HepG2 (cell line): ENCODE data around the gene KCTD8. TPM values are rescaled to one million over a fixed set of nuclear protein-coding genes. Genes with fewer than 3 reads are reported as not detected.

Source experiments
- HNRNPK ChIP-seq: fragments of 200-400 bp; formaldehyde crosslinking; IDR thresholded peaks from 2 replicates; pipeline ENCODE4 v1.6.1; 2018; ENCODE audit warnings: low read length, low read depth, moderate library complexity, mild to moderate bottlenecking; ENCODE audit not compliant: poor library complexity, severe bottlenecking
- MTA3 ChIP-seq: sonication (generic); formaldehyde crosslinking; IDR thresholded peaks from 2 replicates; pipeline ENCODE4 v1.4.0; 2020; ENCODE audit warnings: missing genetic modification reagents
- MYPOP ChIP-seq: sonication (generic); formaldehyde crosslinking; IDR thresholded peaks from 2 replicates; pipeline ENCODE4 v1.8.1; 2023; ENCODE audit warnings: mild to moderate bottlenecking, moderate library complexity, missing genetic modification reagents
- NONO ChIP-seq, 2 experiments: fragments of 450-650 bp in 1 of 2; sonication (generic) in 1 of 2; formaldehyde crosslinking in 1 of 2; IDR thresholded peaks in 1 of 2; conservative IDR thresholded peaks in 1 of 2; 2 replicates each; pipeline versions ENCODE4 v1.6.1 to v1.8.0; 2017 to 2022; ENCODE audit warnings: mild to moderate bottlenecking in 1 of 2, missing genetic modification reagents in 1 of 2, moderate library complexity in 1 of 2
- POGZ ChIP-seq: sonication (generic); formaldehyde crosslinking; IDR thresholded peaks from 2 replicates; pipeline ENCODE4 v1.4.0; 2020; ENCODE audit warnings: mild to moderate bottlenecking, missing genetic modification reagents
- PRPF4 ChIP-seq: fragments of 200-400 bp; formaldehyde crosslinking; IDR thresholded peaks from 2 replicates; pipeline ENCODE4 v1.6.1; 2016; ENCODE audit warnings: low read length, low read depth; ENCODE audit not compliant: poor library complexity, severe bottlenecking
- SOX13 ChIP-seq, 3 experiments: fragments of 450-650 bp in 1 of 3; sonication (generic) in 1 of 3; formaldehyde crosslinking in 1 of 3; IDR thresholded peaks in 2 of 3; conservative IDR thresholded peaks in 1 of 3; 2 replicates each; pipeline versions ENCODE4 v1.5.0 to v1.6.1; 2016 to 2020; ENCODE audit warnings: antibody characterized with exemption in 1 of 3, mild to moderate bottlenecking in 1 of 3, missing compliant biosample characterization in 1 of 3, missing genetic modification reagents in 1 of 3, moderate library complexity in 1 of 3
- STAG1 ChIP-seq: sonication (generic); formaldehyde crosslinking; IDR thresholded peaks from 2 replicates; pipeline ENCODE4 v1.4.0; 2020; ENCODE audit warnings: missing genetic modification reagents
- THAP11 ChIP-seq: IDR thresholded peaks from 2 replicates; pipeline ENCODE4 v1.6.1; 2016; ENCODE audit warnings: missing biosample characterization, missing genetic modification reagents
- ZNF362 ChIP-seq: sonication (generic); formaldehyde crosslinking; IDR thresholded peaks from 2 replicates; pipeline ENCODE4 v1.4.0; 2020; ENCODE audit warnings: missing genetic modification reagents, mild to moderate bottlenecking, borderline replicate concordance
- ZNF430 ChIP-seq: sonication (generic); formaldehyde crosslinking; IDR thresholded peaks from 2 replicates; pipeline ENCODE4 v1.9.0; 2021; ENCODE audit warnings: mild to moderate bottlenecking, missing genetic modification reagents
- ZNF451 ChIP-seq: sonication (generic); formaldehyde crosslinking; IDR thresholded peaks from 2 replicates; pipeline ENCODE4 v1.5.0; 2020; ENCODE audit warnings: mild to moderate bottlenecking, missing genetic modification reagents
- ZNF501 ChIP-seq: sonication (generic); formaldehyde crosslinking; IDR thresholded peaks from 2 replicates; pipeline ENCODE4 v1.5.1; 2020; ENCODE audit warnings: mild to moderate bottlenecking, moderate library complexity, missing genetic modification reagents
- ZNF580 ChIP-seq: IDR thresholded peaks from 2 replicates; pipeline ENCODE4 v1.6.1; 2016; ENCODE audit warnings: low read depth, borderline replicate concordance
- ZNF614 ChIP-seq: IDR thresholded peaks from 2 replicates; pipeline ENCODE4 v1.6.1; 2018; ENCODE audit warnings: missing biosample characterization, missing genetic modification reagents, inconsistent platforms, borderline replicate concordance
- ZNF652 ChIP-seq: IDR thresholded peaks from 2 replicates; pipeline ENCODE4 v1.6.1; 2016; ENCODE audit warnings: low read depth, borderline replicate concordance
- ZNF687 ChIP-seq: sonication (generic); formaldehyde crosslinking; IDR thresholded peaks from 2 replicates; pipeline ENCODE4 v1.5.1; 2020; ENCODE audit warnings: mild to moderate bottlenecking, missing genetic modification reagents, moderate library complexity
- ZNF784 ChIP-seq: sonication (generic); formaldehyde crosslinking; IDR thresholded peaks from 2 replicates; pipeline ENCODE4 v1.5.1; 2020; ENCODE audit warnings: missing genetic modification reagents, mild to moderate bottlenecking, borderline replicate concordance
- ZSCAN22 ChIP-seq: sonication (generic); formaldehyde crosslinking; IDR thresholded peaks from 2 replicates; pipeline ENCODE4 v1.4.0; 2020; ENCODE audit warnings: mild to moderate bottlenecking, missing genetic modification reagents
- polyA plus RNA-seq, 8 experiments: library from polyadenylated mRNA; depleted of rRNA in 3 of 8; stranded (reverse) in 7 of 8; unstranded in 1 of 8; fragments of >200 nt; fragmentation: Illumina TruSeq in 4 of 8; extraction: Trizol in 4 of 8; gene quantifications; 2 replicates each; pipeline versions ENCODE4 v1.2.1 to v1.2.3, GENCODE V29; 2011 to 2016; ENCODE audit warnings: low read depth in 4 of 8, missing spikeins in 1 of 8, mixed read lengths in 1 of 8; ENCODE audit not compliant: insufficient read depth in 1 of 8
- total RNA-seq, 5 experiments: library from RNA; depleted of rRNA; stranded (reverse); fragments of >200 nt; fragmentation: Illumina TruSeq; extraction: Trizol; gene quantifications; 2 replicates each; pipeline ENCODE4 v1.2.3, GENCODE V29; 2016; ENCODE audit warnings: low read depth in 1 of 5

Gene KCTD8
- total and polyA plus RNA-seq, 2 of the 13 experiments (the other 11 are each of a cell fraction or from before 2014, with no cell fraction given): not detected

- no peak for TF ChIP-seq SOX13 (IDR thresholded peaks at IDR 0.05)
- no peak for TF ChIP-seq SOX13 (CRISPR knock-in tag; conservative IDR thresholded peaks at IDR 0.05 in 1 of 2, IDR thresholded peaks at IDR 0.05 in 1 of 2)
- no peak for TF ChIP-seq ZNF451 (CRISPR knock-in tag)
- TF ChIP-seq THAP11 (CRISPR knock-in tag): 0 out of 2 replicates have a peak, but pooled peaks have one; percentile 19
- 0 out of 2 replicates have a peak, but pooled peaks have one; percentile 21 for TF ChIP-seq POGZ (CRISPR knock-in tag)
- TF ChIP-seq ZSCAN22 (CRISPR knock-in tag): no peak
- no peak for TF ChIP-seq ZNF501 (CRISPR knock-in tag)
- no peak for TF ChIP-seq ZNF614 (CRISPR knock-in tag)
- peak; percentile 40 for TF ChIP-seq STAG1 (CRISPR knock-in tag)
- no peak for TF ChIP-seq NONO (IDR thresholded peaks at IDR 0.05)
- no peak for TF ChIP-seq NONO (CRISPR knock-in tag; conservative IDR thresholded peaks at IDR 0.05)
- TF ChIP-seq MTA3 (CRISPR knock-in tag): no peak
- TF ChIP-seq ZNF687: peak; percentile 50
- TF ChIP-seq PRPF4: no peak
- TF ChIP-seq ZNF362 (CRISPR knock-in tag): no peak
- no peak for TF ChIP-seq ZNF580 (CRISPR knock-in tag)
- peak; percentile 79 for TF ChIP-seq MYPOP (CRISPR knock-in tag)
- TF ChIP-seq HNRNPK: peak; percentile 23
- TF ChIP-seq ZNF784 (CRISPR knock-in tag): no peak
- no peak for TF ChIP-seq ZNF430
- TF ChIP-seq ZNF652 (CRISPR knock-in tag): no peak
Measured at GRCh38 chr4:44448521-44449461, at the start of gene KCTD8 (continued).
